Mesendoderm (in vitro differentiated cells): ENCODE measurements around the gene ZNF646.

Experiments
- DNase-seq: peaks from one replicate; pipeline ENCODE4 v3.0.0; 2013
- H2AK5ac ChIP-seq: 2 replicates; pipeline ENCODE4 v1.6.1; 2013; ENCODE audit warnings: low read length, inconsistent platforms
- H2BK120ac ChIP-seq: 2 replicates; pipeline ENCODE4 v1.6.1; 2013; ENCODE audit warnings: low read depth, mild to moderate bottlenecking, low read length, moderate library complexity, mixed read lengths
- H2BK15ac ChIP-seq: replicated peaks from 2 replicates; pipeline ENCODE4 v1.6.1; 2013; ENCODE audit warnings: low read depth, mild to moderate bottlenecking, moderate library complexity
- H2BK5ac ChIP-seq: 2 replicates; pipeline ENCODE4 v1.6.1; 2013; ENCODE audit warnings: low read length, inconsistent platforms
- H3K18ac ChIP-seq: 2 replicates; pipeline ENCODE4 v1.6.1; 2013; ENCODE audit warnings: mild to moderate bottlenecking, low read length, mixed read lengths
- H3K23ac ChIP-seq: one replicate; pipeline ENCODE4 v1.6.1; 2013; ENCODE audit warnings: low read length
- H3K27ac ChIP-seq: 2 replicates; pipeline ENCODE4 v1.5.1; 2013; ENCODE audit warnings: low read depth, mild to moderate bottlenecking, inconsistent platforms, low read length, moderate library complexity
- H3K27me3 ChIP-seq: 2 replicates; pipeline ENCODE4 v1.6.1; 2013; ENCODE audit warnings: low read length, control low read depth, mild to moderate bottlenecking, inconsistent platforms; ENCODE audit not compliant: insufficient read depth, poor library complexity
- H3K36me3 ChIP-seq: 2 replicates; pipeline ENCODE4 v1.6.1; 2013; ENCODE audit warnings: low read length, inconsistent platforms; ENCODE audit not compliant: control insufficient read depth, insufficient read depth
- H3K4ac ChIP-seq: one replicate; pipeline ENCODE4 v1.6.1; 2013; ENCODE audit warnings: low read depth, mild to moderate bottlenecking, low read length, moderate library complexity
- H3K4me1 ChIP-seq: 2 replicates; pipeline ENCODE4 v1.6.1; 2013; ENCODE audit warnings: low read depth, low read length, inconsistent platforms; ENCODE audit not compliant: control insufficient read depth
- H3K4me2 ChIP-seq: 2 replicates; pipeline ENCODE4 v1.6.1; 2013; ENCODE audit warnings: low read length
- H3K4me3 ChIP-seq: 2 replicates; pipeline ENCODE4 v1.5.1; 2013; ENCODE audit warnings: mild to moderate bottlenecking, low read length
- H3K56ac ChIP-seq: one replicate; pipeline ENCODE4 v1.6.1; 2013; ENCODE audit warnings: low read length
- H3K79me1 ChIP-seq: 2 replicates; pipeline ENCODE4 v1.6.1; 2013; ENCODE audit warnings: low read length, inconsistent platforms
- H3K79me2 ChIP-seq: 2 replicates; pipeline ENCODE4 v1.6.1; 2013; ENCODE audit warnings: mild to moderate bottlenecking, low read length; ENCODE audit not compliant: control insufficient read depth, insufficient read depth
- H3K9ac ChIP-seq: 2 replicates; pipeline ENCODE4 v1.6.1; 2013; ENCODE audit warnings: low read length, inconsistent platforms
- H4K5ac ChIP-seq: one replicate; pipeline ENCODE4 v1.6.1; 2013; ENCODE audit warnings: low read length
- H4K8ac ChIP-seq: one replicate; pipeline ENCODE4 v1.6.1; 2013; ENCODE audit warnings: low read depth, mild to moderate bottlenecking, control low read depth, low read length, moderate library complexity
- WGBS: extraction: QIAGEN DNeasy Blood & Tissue Kit; methylation state at CpG from one replicate; pipeline ENCODE4 v1.1.7; 2013; ENCODE audit warnings: low lambda C conversion rate, missing lambda C conversion rate; ENCODE audit not compliant: insufficient coverage; ENCODE audit errors: extremely low coverage; 5-methylcytosine and 5-hydroxymethylcytosine counted together

The ZNF646 gene

GRCh38 chr16:31033709-31034492 is 40.3 kb upstream of the ZNF646 start:
- Histone ChIP-seq H3K36me3 (peaks cover 2% of the 10 kb centered on the region), H3K4ac (no peak overlapping the region), H2BK5ac (no peak overlapping the region), H3K56ac (peak overlapping the region; percentile 74), H3K27ac (no peak overlapping the region), H4K5ac (no peak overlapping the region), H3K4me3 (peak overlapping the region; percentile 84), H4K8ac (no peak overlapping the region), H3K27me3 (no peaks in the 10 kb centered on the region), H3K4me1 (no peaks in the 10 kb centered on the region), H3K9ac (peak overlapping the region; percentile 70), H3K23ac (no peak overlapping the region), H3K4me2 (peak overlapping the region; percentile 96), H2BK120ac (no peak overlapping the region), H3K18ac (no peak overlapping the region), H2AK5ac (no peak overlapping the region), H3K79me1 (peaks cover 1% of the 10 kb centered on the region), H2BK15ac (no peak overlapping the region), H3K79me2 (no peaks in the 10 kb centered on the region)
- peak; percentile 87 for DNase-seq
- no CpG with 5 or more reads among the region's 47 CpGs for WGBS

DNA sequence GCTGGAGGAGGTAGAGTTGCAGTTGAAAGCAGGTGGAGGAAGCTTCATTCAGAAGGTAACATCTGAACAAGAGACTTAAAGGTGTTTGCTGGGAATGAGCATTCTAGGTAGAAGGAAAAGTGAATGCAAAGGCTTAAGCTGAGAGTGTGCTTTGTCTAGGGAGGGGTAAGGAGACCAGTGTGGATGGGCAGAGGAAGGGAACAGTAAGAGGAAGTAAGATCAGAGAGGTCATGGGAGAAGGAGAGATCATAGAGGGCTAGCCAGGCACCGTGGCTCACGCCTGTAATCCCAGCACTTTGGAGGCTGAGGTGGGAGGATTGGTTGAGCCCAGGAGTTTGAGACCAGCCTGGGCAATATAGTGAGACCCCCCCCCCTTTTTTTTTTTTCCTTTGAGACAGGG is 37.5 kb upstream of the ZNF646 start:
- H3K79me1 ChIP-seq: peaks cover 1% of the 10 kb centered on the region
- H3K9ac ChIP-seq: no peak overlapping the region
- no peaks in the 10 kb centered on the region for H3K79me2 ChIP-seq

GRCh38 chr16:31038993-31039392 is 35.2 kb upstream of the ZNF646 start:
- H4K5ac ChIP-seq: no peak overlapping the region
- H3K27me3 ChIP-seq: no peaks in the 10 kb centered on the region
- H2BK15ac ChIP-seq: no peak overlapping the region
- H3K9ac ChIP-seq: no peak overlapping the region
- no peak overlapping the region for H2AK5ac ChIP-seq
- H3K27ac ChIP-seq: no peak overlapping the region
- no CpG with 5 or more reads among the region's 2 CpGs for WGBS
- H3K36me3 ChIP-seq: peaks cover 2% of the 10 kb centered on the region
- no peak overlapping the region for H4K8ac ChIP-seq
- H3K4me1 ChIP-seq: no peaks in the 10 kb centered on the region
- DNase-seq: no peak
- no peak overlapping the region for H3K18ac ChIP-seq
- H3K4ac ChIP-seq: no peak overlapping the region
- no peak overlapping the region for H2BK120ac ChIP-seq
- H3K56ac ChIP-seq: no peak overlapping the region
- H3K4me3 ChIP-seq: no peak overlapping the region
- no peak overlapping the region for H2BK5ac ChIP-seq
- peaks cover 1% of the 10 kb centered on the region for H3K79me1 ChIP-seq
- no peak overlapping the region for H3K4me2 ChIP-seq
- H3K79me2 ChIP-seq: no peaks in the 10 kb centered on the region
- no peak overlapping the region for H3K23ac ChIP-seq

More for the DNA sequence above, 37.5 kb upstream of the ZNF646 start:
- H3K27me3 ChIP-seq: no peaks in the 10 kb centered on the region
- no peak overlapping the region for H3K18ac ChIP-seq
- no peak overlapping the region for H3K4ac ChIP-seq
- H3K36me3 ChIP-seq: peaks cover 2% of the 10 kb centered on the region
- H2BK5ac ChIP-seq: no peak overlapping the region
- no peak overlapping the region for H3K4me2 ChIP-seq
- no peak for DNase-seq
- no CpG with 5 or more reads among the region's 2 CpGs for WGBS
- no peaks in the 10 kb centered on the region for H3K4me1 ChIP-seq
- no peak overlapping the region for H2BK15ac ChIP-seq
- H4K5ac ChIP-seq: no peak overlapping the region
- no peak overlapping the region for H4K8ac ChIP-seq
- H3K4me3 ChIP-seq: no peak overlapping the region
- no peak overlapping the region for H2AK5ac ChIP-seq
- no peak overlapping the region for H3K23ac ChIP-seq
- no peak overlapping the region for H3K56ac ChIP-seq
- H3K27ac ChIP-seq: no peak overlapping the region
- H2BK120ac ChIP-seq: no peak overlapping the region

DNA sequence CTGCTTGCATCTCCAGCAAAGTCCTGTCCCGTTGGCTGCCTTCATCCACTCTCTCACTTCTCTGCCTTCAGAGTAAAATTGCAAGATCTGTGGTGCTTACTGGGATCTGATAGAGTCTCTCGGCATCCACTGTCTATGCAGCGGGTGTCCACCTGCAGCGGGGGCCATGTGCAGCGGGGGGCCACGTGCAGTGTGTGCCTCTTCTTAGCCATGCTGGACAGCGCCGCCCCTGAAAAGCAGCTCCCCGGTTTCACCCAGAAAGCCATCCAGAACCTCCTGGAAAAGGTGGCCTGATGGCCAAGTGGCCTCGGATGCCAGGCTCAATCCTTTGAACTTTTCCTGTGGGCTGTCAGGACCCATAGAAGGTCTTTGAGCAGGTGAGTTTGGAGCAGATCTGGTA is 31.4 kb upstream of the ZNF646 start:
- H3K79me2 ChIP-seq: no peaks in the 10 kb centered on the region
- H3K4me2 ChIP-seq: no peak overlapping the region
- no peak overlapping the region for H2BK5ac ChIP-seq
- no peak overlapping the region for H3K4ac ChIP-seq
- no peak overlapping the region for H3K4me3 ChIP-seq
- no peaks in the 10 kb centered on the region for H3K79me1 ChIP-seq
- H3K27ac ChIP-seq: no peak overlapping the region
- H2BK15ac ChIP-seq: no peak overlapping the region
- no peaks in the 10 kb centered on the region for H3K27me3 ChIP-seq
- no peak overlapping the region for H3K23ac ChIP-seq
- no peak for DNase-seq
- H3K36me3 ChIP-seq: peaks cover 1% of the 10 kb centered on the region
- H3K18ac ChIP-seq: no peak overlapping the region
- H3K4me1 ChIP-seq: no peaks in the 10 kb centered on the region
- no peak overlapping the region for H4K8ac ChIP-seq
- H3K56ac ChIP-seq: peak overlapping the region; percentile 25
- H4K5ac ChIP-seq: no peak overlapping the region
- no CpG with 5 or more reads among the region's 10 CpGs for WGBS
- H3K9ac ChIP-seq: peak overlapping the region; percentile 32
- no peak overlapping the region for H2BK120ac ChIP-seq
- H2AK5ac ChIP-seq: no peak overlapping the region

GRCh38 chr16:31043352-31043751 is 30.9 kb upstream of the ZNF646 start:
- Histone ChIP-seq H3K27me3 (no peaks in the 10 kb centered on the region), H3K4ac (no peak overlapping the region), H3K27ac (no peak overlapping the region), H4K5ac (no peak overlapping the region), H3K56ac (no peak overlapping the region), H3K36me3 (no peaks in the 10 kb centered on the region), H3K9ac (no peak overlapping the region), H3K23ac (no peak overlapping the region), H2AK5ac (no peak overlapping the region), H4K8ac (no peak overlapping the region), H2BK5ac (no peak overlapping the region), H3K4me3 (no peak overlapping the region), H3K79me2 (no peaks in the 10 kb centered on the region), H3K18ac (no peak overlapping the region), H3K4me1 (no peaks in the 10 kb centered on the region), H3K4me2 (no peak overlapping the region), H2BK15ac (no peak overlapping the region), H3K79me1 (no peaks in the 10 kb centered on the region), H2BK120ac (no peak overlapping the region)
- WGBS: no CpG with 5 or more reads among the region's 1 CpG
- DNase-seq: no peak
